Liver (tissue), 9 donors: ENCODE measurements around the gene SCUBE1. TPM values are rescaled to one million over a fixed set of nuclear protein-coding genes. Genes with fewer than 3 reads are reported as not detected.

Experiments
- DNase-seq: peaks from one replicate; pipeline ENCODE4 v3.0.0-alpha.2; 2017; ENCODE audit warnings: low spot score
- H3K27ac ChIP-seq, 2 donors: one replicate each; pipeline ENCODE4 v1.7.0; 2013; ENCODE audit warnings: inconsistent platforms in 2 of 2, low read length in 2 of 2, control low read depth in 1 of 2, low read depth in 1 of 2, mild to moderate bottlenecking in 1 of 2
- H3K27me3 ChIP-seq, 4 donors: one replicate each; pipeline versions ENCODE4 v1.6.1 to v1.7.0; 2013; ENCODE audit warnings: low read length in 3 of 4, inconsistent platforms in 1 of 4, mild to moderate bottlenecking in 1 of 4, moderate library complexity in 1 of 4; ENCODE audit not compliant: control insufficient read depth in 4 of 4, insufficient read depth in 4 of 4
- H3K36me3 ChIP-seq, 4 donors: one replicate each; pipeline versions ENCODE4 v1.6.1 to v1.7.0; 2013; ENCODE audit warnings: low read length in 3 of 4, mild to moderate bottlenecking in 3 of 4, low read depth in 1 of 4, moderate library complexity in 1 of 4; ENCODE audit not compliant: control insufficient read depth in 4 of 4, insufficient read depth in 3 of 4
- H3K4me1 ChIP-seq, 4 donors: one replicate each; pipeline versions ENCODE4 v1.6.1 to v1.7.0; 2013; ENCODE audit warnings: low read length in 3 of 4, mild to moderate bottlenecking in 3 of 4, moderate library complexity in 1 of 4; ENCODE audit not compliant: control insufficient read depth in 4 of 4, insufficient read depth in 4 of 4
- H3K4me3 ChIP-seq, 3 donors: one replicate each; pipeline versions ENCODE4 v1.6.1 to v1.7.0; 2013; ENCODE audit warnings: low read length in 3 of 3, control low read depth in 1 of 3, low read depth in 1 of 3, mild to moderate bottlenecking in 1 of 3
- H3K9ac ChIP-seq, 2 donors: one replicate each; pipeline ENCODE4 v1.7.0; 2013; ENCODE audit warnings: low read length in 2 of 2, mild to moderate bottlenecking in 2 of 2, moderate library complexity in 2 of 2, control low read depth in 1 of 2, low read depth in 1 of 2
- H3K9me3 ChIP-seq, 4 donors: one replicate each; pipeline versions ENCODE4 v1.6.1 to v1.7.0; 2013; ENCODE audit warnings: low read length in 3 of 4; ENCODE audit not compliant: control insufficient read depth in 4 of 4
- ATF3 ChIP-seq: IDR thresholded peaks from 2 replicates; pipeline ENCODE4 v1.6.1; 2016; ENCODE audit warnings: antibody characterized with exemption
- CTCF ChIP-seq: fragments of 150-350 bp; IDR thresholded peaks from 2 replicates; pipeline ENCODE4 v1.5.1; 2017; ENCODE audit warnings: improper control_type of control experiment, low read depth, low read length; ENCODE audit not compliant: missing input control
- EGR1 ChIP-seq, 2 donors: IDR thresholded peaks; 2 replicates each; pipeline ENCODE4 v1.6.1; 2016 to 2018; ENCODE audit warnings: antibody characterized with exemption in 2 of 2, low read depth in 2 of 2
- FOXA1 ChIP-seq: IDR thresholded peaks from 2 replicates; pipeline ENCODE4 v1.6.1; 2016; ENCODE audit warnings: antibody characterized with exemption
- FOXA2 ChIP-seq: IDR thresholded peaks from 2 replicates; pipeline ENCODE4 v1.6.1; 2016; ENCODE audit warnings: antibody characterized with exemption
- GABPA ChIP-seq, 2 donors: IDR thresholded peaks in 1 of 2; conservative IDR thresholded peaks in 1 of 2; 2 replicates each; pipeline ENCODE4 v1.6.1; 2016; ENCODE audit warnings: antibody characterized with exemption in 2 of 2, mild to moderate bottlenecking in 1 of 2, moderate library complexity in 1 of 2
- HNF4A ChIP-seq, 2 donors: conservative IDR thresholded peaks; 2 replicates each; pipeline ENCODE4 v1.6.1; 2016; ENCODE audit warnings: antibody characterized with exemption in 2 of 2, mild to moderate bottlenecking in 2 of 2
- HNF4G ChIP-seq: IDR thresholded peaks from 2 replicates; pipeline ENCODE4 v1.6.1; 2016; ENCODE audit warnings: antibody characterized with exemption
- JUND ChIP-seq, 2 donors: IDR thresholded peaks; 2 replicates each; pipeline ENCODE4 v1.6.1; 2016; ENCODE audit warnings: antibody characterized with exemption in 2 of 2
- MAX ChIP-seq: IDR thresholded peaks from 2 replicates; pipeline ENCODE4 v1.6.1; 2016; ENCODE audit warnings: antibody characterized with exemption
- NR2F2 ChIP-seq: IDR thresholded peaks from 2 replicates; pipeline ENCODE4 v1.6.1; 2016; ENCODE audit warnings: antibody characterized with exemption
- RAD21 ChIP-seq, 2 donors: IDR thresholded peaks; 2 replicates each; pipeline ENCODE4 v1.6.1; 2016; ENCODE audit warnings: antibody characterized with exemption in 2 of 2, mild to moderate bottlenecking in 2 of 2
- REST ChIP-seq: IDR thresholded peaks from 2 replicates; pipeline ENCODE4 v1.6.1; 2016; ENCODE audit warnings: antibody characterized with exemption, mild to moderate bottlenecking
- RXRA ChIP-seq, 2 donors: IDR thresholded peaks; 2 replicates each; pipeline ENCODE4 v1.6.1; 2017 to 2018; ENCODE audit warnings: antibody characterized with exemption in 2 of 2, mild to moderate bottlenecking in 1 of 2
- SP1 ChIP-seq: IDR thresholded peaks from 2 replicates; pipeline ENCODE4 v1.6.1; 2018; ENCODE audit warnings: antibody characterized with exemption, mild to moderate bottlenecking
- TAF1 ChIP-seq: conservative IDR thresholded peaks from 2 replicates; pipeline ENCODE4 v1.6.1; 2016; ENCODE audit warnings: antibody characterized with exemption, mild to moderate bottlenecking
- YY1 ChIP-seq: IDR thresholded peaks from 2 replicates; pipeline ENCODE4 v1.6.1; 2016; ENCODE audit warnings: antibody characterized with exemption, mild to moderate bottlenecking
- ZBTB33 ChIP-seq: IDR thresholded peaks from 2 replicates; pipeline ENCODE4 v1.6.1; 2016; ENCODE audit warnings: antibody characterized with exemption
- WGBS: extraction: QIAGEN DNeasy Blood & Tissue Kit; methylation state at CpG from one replicate; pipeline ENCODE4 v1.1.7; 2013; 5-methylcytosine and 5-hydroxymethylcytosine counted together
- polyA plus RNA-seq, 2 donors: library from polyadenylated mRNA; stranded (reverse) in 1 of 2; unstranded in 1 of 2; fragments of 200-250 nt in 1 of 2; fragments of >200 nt in 1 of 2; fragmentation: Nextera tagmentation in 1 of 2; extraction: Ambion mirVana in 1 of 2; gene quantifications; one replicate each; pipeline versions ENCODE4 v1.2.1 to v1.2.3, GENCODE V29; 2013 to 2015
- total RNA-seq, 2 donors: library from RNA; depleted of rRNA; stranded (reverse); fragments of >200 nt; gene quantifications; one replicate each; pipeline ENCODE4 v1.2.3, GENCODE V29; 2014
- donor health status: healthy.
- donor health status: healthy.
- donor health status: healthy.
- donor health status: healthy.
- donor health status: healthy.

Gene SCUBE1
- total and polyA plus RNA-seq, 4 donors = 0.07 to 0.46 (median 0.08) TPM; not detected in 1

GRCh38 chr22:43279867-43280522 lies 63.2 kb downstream of the SCUBE1 start:
- WGBS = 89% methylated on average over 20 of the region's 20 CpGs

More at GRCh38 chr22:43279867-43280522, 63.2 kb downstream of the SCUBE1 start:
- Histone ChIP-seq H3K27me3 (no peaks in the 10 kb centered on the region), H3K9me3 (no peaks in the 10 kb centered on the region), H3K4me3 (no peak overlapping the region), H3K9ac (no peak overlapping the region), H3K4me1 (no peaks in the 10 kb centered on the region), H3K36me3 (no peaks in the 10 kb centered on the region), H3K27ac (no peak overlapping the region)
- no peak for TF ChIP-seq JUND (IDR thresholded peaks at IDR 0.05)
- no peak for TF ChIP-seq ZBTB33
- no peak for TF ChIP-seq ATF3
- no peak for TF ChIP-seq EGR1 (IDR thresholded peaks at IDR 0.05; ENCODE audit: low read depth in 2 of 2)
- TF ChIP-seq NR2F2 = no peak
- TF ChIP-seq RXRA (IDR thresholded peaks at IDR 0.05) = no peak
- no peak for TF ChIP-seq HNF4A (conservative IDR thresholded peaks at IDR 0.05)
- no peak for TF ChIP-seq SP1
- TF ChIP-seq TAF1 = no peak
- no peak for TF ChIP-seq REST
- TF ChIP-seq RAD21 (IDR thresholded peaks at IDR 0.05) = no peak
- no peak for TF ChIP-seq FOXA1
- TF ChIP-seq GABPA (IDR thresholded peaks at IDR 0.05 in 1 of 2, conservative IDR thresholded peaks at IDR 0.05 in 1 of 2) = no peak
- no peak for TF ChIP-seq YY1
- TF ChIP-seq FOXA2 = no peak
- no peak for TF ChIP-seq MAX
- no peak for TF ChIP-seq HNF4G
- TF ChIP-seq CTCF = no peak
- DNase-seq = no peak
